HUDEP-2 (cell line): Measurements from ENCODE around the gene HIGD1B.

ENCODE experiments used
- DNase-seq, 76 experiments: peaks; one replicate each; lab custom pipeline; 2025; ENCODE audit not compliant: unreplicated experiment in 76 of 76; lab: John Stamatoyannopoulos, UW

Gene HIGD1B

DNA sequence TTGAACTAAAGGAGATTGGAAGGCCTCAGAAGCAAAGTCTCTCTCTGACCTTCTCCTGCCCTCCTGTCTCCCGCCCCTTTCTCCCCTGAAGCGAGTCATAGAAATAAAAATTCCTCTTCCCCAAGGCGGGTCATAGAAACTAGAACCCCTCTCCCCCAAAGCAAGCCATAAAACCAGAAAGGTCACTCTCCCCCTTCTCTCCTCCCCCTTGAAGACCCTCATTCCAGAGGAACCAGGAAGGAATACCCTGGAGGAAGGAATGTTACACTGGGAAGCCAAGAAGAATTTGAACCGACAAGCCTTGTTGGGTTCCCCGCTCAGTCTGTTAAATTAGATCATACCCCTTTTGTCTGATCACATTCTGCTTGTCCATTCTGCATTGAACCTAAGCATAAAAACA, 14.9 kb upstream of the HIGD1B start:
- DNase-seq: no peak

DNA sequence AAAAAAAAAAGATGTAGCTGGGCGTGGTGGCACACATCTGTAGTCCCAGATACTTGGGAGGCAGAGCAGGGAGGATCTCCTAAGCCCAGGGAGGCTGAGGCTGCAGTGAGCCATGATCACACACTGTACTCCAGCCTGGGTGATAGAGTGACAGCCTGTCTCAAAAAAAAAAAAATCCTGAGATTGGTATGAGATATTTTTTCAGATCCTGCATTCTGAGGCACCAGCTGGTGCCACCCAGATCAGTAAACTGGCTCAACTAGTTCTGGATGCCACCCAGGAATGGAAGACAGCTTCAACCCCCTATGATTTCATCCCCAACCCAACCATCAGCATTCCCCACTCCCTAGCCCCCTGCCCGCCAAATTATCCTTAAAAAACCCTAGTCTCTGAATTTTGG, 10.5 kb upstream of the HIGD1B start:
- DNase-seq: no peak

- no peak for DNase-seq
These were observed 7.4 kb upstream of the HIGD1B start for GRCh38 chr17:44840274-44840673.

GRCh38 chr17:44840936-44841335, 6.7 kb upstream of the HIGD1B start:
- peak in 1 of 76 experiments; percentile 6 for DNase-seq

DNA sequence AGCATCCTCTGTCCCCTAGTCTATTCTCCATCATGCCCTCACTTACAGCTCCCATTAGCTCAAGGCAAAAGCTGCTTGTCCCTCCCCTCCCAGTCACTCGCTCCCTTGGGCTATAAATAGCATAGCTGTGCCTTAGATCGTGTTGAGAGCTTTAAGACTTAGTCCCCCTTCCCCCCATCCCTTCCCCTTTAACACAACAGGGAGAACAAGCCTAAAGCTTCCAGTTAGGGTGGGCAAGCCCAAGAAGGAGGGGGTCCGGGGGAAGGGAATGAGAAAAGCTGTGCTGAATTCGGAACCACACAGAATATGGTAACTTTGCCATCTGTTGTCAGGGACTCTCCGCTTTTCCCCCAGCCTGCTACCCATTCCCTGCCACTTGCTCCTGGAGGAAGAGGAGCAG, 4.9 kb upstream of the HIGD1B start:
- no peak for DNase-seq

DNA sequence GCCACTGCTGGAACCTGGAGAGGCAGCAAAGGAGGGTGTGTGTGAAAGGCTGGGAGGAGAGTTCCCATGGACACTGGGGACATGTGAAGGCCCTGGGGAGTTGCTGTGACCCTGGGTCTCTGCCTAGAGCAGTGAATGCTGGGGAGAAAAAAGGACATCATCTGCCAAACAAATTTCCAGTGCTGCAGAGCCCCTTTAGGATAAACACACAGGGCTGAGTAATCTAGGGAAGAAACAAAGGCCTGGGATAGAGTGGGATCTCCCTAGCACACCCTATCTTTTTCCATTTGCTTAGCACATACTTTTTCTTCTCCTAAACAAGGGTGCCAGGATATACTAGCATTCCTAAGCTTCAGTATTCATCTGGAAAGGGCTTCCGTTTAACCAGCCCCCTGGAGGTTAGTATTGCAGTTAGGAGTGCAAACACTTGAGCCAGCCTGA, 3.3 kb upstream of the HIGD1B start:
- DNase-seq: no peak

DNA sequence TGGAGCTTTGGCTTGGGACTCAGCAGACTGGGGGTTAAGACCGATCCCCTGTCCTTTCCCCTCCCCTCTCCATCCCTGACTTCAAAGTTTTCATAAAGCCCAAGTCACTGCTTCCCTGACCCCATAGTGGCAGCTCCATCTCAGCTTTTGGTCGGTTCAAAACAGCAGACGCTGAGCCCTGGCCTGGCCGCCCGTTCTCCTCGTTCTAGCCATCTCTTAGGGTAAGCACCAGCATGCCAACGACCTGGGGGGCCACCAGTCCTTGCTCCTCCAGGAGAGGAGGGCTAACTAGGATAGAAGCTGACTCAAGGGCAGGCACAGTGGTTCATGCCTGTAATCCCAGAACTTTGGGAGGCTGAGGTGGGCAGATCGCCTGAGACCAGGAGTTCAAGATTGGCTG, 1.5 kb upstream of the HIGD1B start:
- DNase-seq: no peak

DNA sequence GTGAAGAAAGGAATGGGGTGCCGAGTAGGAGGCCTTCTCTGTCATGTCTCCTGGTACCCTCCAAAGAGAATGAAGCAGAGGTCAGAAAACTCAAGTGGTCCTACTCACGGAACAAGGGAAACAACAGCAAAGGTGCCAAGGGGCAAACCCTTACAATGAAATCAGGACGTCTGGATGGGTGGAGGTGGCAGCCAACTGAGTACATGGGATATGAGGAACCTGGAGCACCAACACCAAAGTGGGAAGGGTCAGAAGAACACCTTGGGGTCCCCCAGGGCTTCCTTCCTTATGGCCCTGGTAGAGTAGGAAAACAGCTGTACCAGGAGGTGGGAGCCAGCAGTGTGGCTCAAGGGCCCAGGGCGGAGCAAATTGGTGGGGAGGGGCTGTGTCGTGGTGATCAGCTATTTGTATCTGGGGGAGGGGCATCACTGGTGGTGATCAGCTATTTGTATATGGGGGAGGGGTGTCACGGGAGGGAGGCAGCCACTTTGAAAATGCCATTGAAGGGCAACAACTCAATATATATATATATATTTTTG, 643 bp downstream of the HIGD1B start:
- DNase-seq: no peak

DNA sequence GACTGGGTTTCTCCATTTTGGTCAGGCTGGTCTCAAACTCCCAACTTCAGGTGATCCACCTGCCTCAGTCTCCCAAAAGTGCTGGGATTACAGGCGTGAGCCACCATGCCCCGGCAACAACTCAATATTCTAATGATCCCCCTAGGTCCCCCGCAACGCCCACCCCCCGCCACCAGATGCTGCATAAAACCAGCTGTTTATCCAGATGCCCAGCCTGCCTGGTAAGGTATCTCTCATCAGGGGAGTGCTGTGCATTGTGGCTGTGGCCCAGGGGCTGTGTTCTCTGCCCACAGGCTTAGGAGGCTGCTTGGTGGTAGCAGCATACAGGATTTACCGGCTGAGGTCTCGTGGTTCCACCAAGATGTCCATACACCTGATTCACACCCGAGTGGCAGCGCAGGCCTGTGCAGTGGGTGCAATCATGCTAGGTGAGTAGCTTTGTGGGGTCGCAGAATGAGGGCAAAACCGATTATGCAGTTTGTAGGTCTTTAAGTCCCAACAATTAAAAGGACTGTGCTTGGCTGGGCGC, 1.3 kb downstream of the HIGD1B start:
- no peak for DNase-seq

DNA sequence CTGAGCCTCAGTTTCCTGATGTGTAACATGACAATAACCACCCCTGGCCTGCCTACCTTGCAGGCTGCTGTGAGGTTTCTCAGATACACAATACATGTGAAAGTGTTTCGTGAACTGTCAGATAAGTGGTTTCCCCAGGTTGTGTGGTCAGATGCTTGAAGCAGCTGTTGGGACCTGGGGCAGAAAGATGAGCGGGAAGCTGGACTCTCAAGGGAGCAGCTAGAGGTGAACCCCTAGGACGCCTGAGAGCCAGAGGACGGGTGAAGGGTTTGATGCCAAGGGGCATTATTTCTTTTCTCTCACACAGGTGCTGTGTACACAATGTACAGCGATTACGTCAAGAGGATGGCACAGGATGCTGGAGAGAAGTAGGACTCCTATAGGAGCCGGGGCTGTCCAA, 2.3 kb downstream of the HIGD1B start:
- DNase-seq: no peak

DNA sequence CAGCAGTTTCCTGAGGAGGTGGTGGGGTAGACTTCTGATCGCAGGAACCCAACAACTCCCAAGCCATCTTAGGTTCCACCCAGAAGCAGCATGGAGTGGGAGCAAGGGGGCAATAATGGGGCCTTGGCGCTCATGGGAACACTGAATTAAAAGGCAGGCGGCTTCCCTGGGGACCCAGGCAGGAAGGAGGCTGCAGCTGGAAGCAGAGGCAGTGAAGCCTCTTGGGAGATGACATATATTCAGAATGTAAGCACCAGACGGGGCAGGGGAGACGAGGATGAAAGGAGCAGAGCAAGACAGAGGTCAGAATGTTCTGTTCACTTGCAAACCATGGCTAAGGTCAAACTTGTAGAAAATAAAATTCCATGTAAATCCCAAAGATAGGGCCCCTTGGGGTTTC, 2.9 kb downstream of the HIGD1B start:
- DNase-seq: no peak

- DNase-seq: no peak
These were observed 6.5 kb downstream of the HIGD1B start for GRCh38 chr17:44854192-44854591.

- DNase-seq: no peak
These were observed 12.0 kb downstream of the HIGD1B start for GRCh38 chr17:44859701-44860100.

DNA sequence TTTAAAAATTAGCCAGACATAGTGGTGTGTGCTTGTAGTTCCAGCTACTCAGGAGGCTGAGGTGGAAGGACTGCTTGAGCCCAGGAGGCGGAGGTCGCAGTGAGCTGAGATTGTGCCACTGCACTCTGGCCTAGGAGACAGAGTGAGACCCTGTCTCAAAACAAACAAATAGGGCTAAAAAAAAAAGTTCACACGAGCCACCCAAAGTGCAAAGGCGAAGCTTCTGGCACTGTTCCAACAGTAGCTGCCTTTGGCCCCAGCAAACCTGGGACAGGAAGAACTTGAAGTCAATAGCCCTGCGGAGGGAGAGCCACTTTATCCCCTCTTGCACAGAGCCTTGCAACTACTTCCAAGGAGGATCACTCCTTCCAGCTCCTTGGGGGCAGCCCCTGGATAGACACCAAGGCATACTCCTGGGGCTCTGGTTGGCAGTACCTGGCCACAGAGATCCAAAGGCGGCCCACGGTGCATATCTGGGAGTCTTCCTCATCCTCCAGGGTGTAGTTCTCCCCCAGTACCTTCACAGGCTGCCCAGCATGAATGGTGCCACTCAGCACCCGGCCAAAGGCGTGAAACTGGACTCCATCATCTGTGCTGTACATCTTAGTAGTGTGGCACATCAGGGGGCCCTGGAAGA, 14.7 kb downstream of the HIGD1B start:
- DNase-seq: no peak

DNA sequence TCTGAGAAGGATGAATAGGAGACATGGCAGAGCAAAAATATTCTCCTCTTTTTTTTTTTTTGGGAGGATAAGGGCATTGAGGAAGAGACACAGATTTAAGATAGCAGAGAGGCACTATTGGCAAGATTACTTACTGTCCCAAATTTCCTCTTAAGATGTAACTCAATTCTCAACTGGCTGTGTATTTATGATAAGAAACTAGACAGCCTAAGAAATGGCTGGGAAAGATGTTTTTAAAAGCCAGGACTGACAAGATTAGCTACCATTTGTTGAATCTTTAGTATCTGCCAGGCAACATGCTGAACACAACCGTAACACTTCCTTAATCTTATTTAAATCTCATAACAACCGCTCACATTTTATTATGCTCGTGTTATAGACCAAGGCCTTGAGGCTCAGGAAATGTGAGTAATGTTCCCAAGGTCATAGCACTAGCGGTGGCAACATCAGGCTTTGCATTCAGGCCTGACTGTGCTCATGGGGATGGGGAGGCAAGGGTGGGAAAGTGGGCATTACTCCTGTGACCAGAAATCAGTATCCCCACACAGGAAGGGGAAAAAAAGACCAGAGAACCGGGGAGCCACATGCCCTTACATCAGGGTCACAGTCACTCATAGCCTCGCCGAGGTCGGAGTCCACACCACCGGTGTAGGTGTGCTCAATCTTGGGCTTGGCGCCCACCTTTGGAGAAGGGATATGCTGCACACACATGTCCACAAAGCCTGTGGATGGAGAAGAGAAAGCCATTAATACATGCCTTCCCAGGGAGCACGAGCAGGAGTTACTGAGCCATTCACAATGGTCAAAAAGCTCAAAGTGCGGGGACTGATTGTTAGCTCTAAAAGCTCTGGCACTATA, 15.6 kb downstream of the HIGD1B start:
- DNase-seq: no peak

- no peak for DNase-seq
These were observed 17.1 kb downstream of the HIGD1B start for GRCh38 chr17:44864831-44865230.

GRCh38 chr17:44865231-44865660, 17.6 kb downstream of the HIGD1B start:
- peak in 50 of 76 experiments; percentile 3 to 77 (median 35) for DNase-seq

DNA sequence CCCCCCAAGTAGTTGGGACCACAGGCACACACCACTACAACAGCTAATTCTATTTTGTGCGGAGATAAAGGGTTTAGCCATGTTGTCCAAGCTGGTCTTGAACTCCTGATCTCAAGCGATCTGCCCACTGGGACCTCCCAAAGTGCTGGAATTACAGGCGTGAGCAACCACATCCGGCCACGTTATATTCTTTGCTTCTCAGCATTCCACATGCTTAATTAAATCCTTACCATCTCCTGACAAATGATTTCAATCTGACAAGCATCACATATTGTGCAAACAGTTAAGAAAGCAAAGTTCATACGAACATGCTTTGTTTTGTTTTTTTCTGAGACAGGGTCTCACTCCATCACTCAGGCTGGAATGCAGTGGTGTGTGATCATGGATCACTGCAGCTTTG, 18.2 kb downstream of the HIGD1B start:
- DNase-seq: no peak

- no peak for DNase-seq
These were observed 20.2 kb downstream of the HIGD1B start for GRCh38 chr17:44867841-44868240.

DNA sequence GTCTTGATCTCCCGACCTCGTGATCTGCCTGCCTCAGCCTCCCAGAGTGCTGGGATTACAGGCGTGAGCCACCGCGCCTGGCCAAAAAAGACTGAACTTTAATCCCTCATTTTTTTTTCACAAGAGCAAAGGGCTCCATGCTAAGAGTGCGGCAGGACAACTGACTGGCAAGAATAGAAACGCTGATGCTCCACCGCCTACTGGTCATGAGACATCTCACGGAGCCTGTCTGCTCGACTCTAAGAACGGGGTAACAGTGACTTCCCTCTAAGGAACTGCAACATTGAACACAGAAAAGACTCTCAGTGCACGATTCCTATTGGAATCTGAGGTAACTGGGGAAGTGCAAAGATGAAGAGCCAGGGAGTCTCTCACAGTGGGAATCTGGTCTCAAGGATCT, 23.9 kb downstream of the HIGD1B start:
- DNase-seq: no peak

DNA sequence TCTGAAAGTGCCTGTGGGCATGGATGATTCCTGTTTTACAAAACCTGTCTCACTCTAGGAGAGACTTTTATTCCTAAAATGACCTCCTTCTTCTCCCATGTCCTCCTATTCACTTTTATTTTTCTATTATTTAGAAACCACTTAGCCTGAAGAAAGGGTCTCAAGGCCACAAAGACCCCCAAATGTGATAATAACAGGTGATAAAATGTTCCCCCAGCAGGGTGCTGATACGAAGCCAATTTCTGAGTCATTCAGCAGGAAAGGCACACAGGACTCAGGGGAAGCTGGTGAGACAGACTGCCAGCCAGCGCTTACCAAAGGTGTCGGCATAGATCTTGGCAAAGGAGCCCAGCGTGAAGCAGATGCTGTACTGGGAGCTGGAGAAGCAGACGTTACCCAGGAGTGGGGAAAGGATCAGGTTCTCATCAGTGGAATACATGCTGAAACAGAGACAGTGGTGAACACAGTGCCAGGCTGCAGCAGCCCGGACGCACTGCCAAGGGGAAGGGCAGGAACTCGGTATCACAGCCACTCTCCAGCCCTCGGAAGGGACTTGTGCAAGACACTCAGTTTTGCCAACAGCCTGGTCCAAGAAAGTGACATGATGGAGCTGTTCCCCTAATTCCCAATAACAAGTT, 24.6 kb downstream of the HIGD1B start:
- DNase-seq: no peak
